ENCODE results near the gene SENP7. TPM values are rescaled to one million over a fixed set of nuclear protein-coding genes. Genes with fewer than 3 reads are reported as not detected.
A peak's percentile ranks its signal among the peaks of the same experiment; 100 is the strongest.

SENP7 gene
- total RNA-seq, 1 experiment from 2014 or later, result 7.9 TPM

DNA sequence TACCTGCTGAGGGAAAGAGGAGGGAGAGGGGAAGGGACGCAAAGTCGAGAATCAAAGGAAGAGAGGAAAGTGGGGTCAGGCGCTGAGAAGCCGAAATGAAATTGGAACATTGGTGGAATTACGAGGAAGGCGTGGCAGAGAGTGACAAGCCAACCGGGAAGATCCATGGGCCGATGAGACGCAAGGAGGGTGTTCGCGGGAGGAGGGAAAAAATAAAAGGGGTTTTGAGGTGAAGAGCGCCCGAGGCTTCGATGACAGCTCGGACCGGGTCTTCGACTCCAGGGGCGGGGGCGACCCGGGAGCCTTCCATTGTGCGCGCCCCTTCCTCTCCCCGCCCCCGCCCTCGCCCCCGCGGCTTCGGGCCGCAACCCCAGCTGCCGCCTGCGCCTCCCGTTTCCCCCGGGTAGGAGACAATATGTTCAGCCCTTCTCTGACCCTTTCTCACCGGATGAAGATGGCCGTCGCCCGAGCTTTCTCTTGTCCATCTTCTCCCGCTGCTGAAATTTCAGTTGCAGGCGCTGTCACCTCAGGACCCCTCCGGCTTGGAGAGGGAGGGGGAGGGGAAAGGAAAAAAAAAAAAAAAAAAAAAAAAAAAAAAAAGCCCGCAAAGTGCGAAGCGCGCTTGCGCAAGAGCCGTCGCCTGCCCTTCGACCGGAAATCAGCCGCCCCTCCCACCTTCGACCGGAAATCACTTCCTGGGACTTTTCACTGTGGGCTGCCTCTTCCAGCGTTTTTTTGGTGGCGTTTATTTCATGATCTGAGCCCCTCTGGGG, at the start of gene SENP7 (continued):
- TF ChIP-seq RAD21 (IDR thresholded peaks at IDR 0.05; ENCODE audit: low read depth), result no peak
- peak; percentile 30 for TF ChIP-seq ELF1 (IDR thresholded peaks at IDR 0.05; ENCODE audit: borderline replicate concordance, low read depth)
- TF ChIP-seq EGR1 (IDR thresholded peaks at IDR 0.05; ENCODE audit: low read depth), result peak; percentile 62
- TF ChIP-seq, protein P1, sequence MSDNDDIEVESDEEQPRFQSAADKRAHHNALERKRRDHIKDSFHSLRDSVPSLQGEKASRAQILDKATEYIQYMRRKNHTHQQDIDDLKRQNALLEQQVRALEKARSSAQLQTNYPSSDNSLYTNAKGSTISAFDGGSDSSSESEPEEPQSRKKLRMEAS (IDR thresholded peaks at IDR 0.05), result peak; percentile 26
- TF ChIP-seq, protein P2, sequence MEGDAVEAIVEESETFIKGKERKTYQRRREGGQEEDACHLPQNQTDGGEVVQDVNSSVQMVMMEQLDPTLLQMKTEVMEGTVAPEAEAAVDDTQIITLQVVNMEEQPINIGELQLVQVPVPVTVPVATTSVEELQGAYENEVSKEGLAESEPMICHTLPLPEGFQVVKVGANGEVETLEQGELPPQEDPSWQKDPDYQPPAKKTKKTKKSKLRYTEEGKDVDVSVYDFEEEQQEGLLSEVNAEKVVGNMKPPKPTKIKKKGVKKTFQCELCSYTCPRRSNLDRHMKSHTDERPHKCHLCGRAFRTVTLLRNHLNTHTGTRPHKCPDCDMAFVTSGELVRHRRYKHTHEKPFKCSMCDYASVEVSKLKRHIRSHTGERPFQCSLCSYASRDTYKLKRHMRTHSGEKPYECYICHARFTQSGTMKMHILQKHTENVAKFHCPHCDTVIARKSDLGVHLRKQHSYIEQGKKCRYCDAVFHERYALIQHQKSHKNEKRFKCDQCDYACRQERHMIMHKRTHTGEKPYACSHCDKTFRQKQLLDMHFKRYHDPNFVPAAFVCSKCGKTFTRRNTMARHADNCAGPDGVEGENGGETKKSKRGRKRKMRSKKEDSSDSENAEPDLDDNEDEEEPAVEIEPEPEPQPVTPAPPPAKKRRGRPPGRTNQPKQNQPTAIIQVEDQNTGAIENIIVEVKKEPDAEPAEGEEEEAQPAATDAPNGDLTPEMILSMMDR (IDR thresholded peaks at IDR 0.05 in 2 of 3, conservative IDR thresholded peaks at IDR 0.05 in 1 of 3; ENCODE audit: borderline replicate concordance in 1 of 3, insufficient read depth in 1 of 3, low read depth in 2 of 3, low read length in 2 of 3), result no peak
- TF ChIP-seq ZFX (IDR thresholded peaks at IDR 0.05), result peak; percentile 34; the same call in 1 of the 2 replicates
- no peak for TF ChIP-seq FOSL1 (IDR thresholded peaks at IDR 0.05; ENCODE audit: low read depth)
- TF ChIP-seq EZH2 (IDR thresholded peaks at IDR 0.05), result no peak

DNA sequence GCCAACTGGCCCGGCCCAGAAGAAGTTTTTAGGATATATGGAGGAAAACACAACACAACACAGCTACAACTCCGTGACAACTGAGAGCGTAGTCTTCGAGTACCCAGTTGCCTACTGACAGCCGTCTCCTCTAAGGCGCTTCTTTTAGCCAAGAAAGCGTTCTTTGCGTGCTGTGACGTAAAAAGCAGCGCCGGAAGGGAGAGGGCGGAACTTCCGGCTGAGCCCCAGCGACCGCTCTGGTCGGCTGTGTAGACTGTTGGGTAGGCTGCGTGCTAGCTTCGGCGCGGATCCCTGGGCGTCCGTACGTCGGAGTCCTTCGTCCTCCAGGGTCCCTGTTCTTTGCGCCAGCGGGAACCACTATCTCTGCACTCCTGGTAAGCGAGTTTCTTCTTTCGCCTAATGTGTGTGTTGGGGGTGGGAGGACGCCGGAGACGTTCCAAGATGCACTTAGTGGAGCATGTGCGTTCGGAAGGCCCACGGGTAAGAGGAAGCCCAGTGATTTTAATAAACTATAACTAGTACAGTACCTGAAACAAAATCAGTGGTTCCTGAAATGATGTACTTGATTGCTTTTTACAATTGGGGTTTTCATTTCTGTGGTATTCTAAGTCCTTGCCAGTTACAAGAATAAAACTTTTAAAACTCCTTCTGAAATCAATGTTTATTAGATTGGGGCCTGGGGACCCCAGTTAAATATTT, 48.8 kb upstream of the SENP7 start, which contains the start of gene TRMT10C:
Gene TRMT10C, plus strand, starts transcription at position 239 of the 699 bp plus-strand sequence. CDS start 2,914 bp downstream, outside the sequence.
- Histone ChIP-seq H3K79me2 (ENCODE audit: insufficient read depth, low read length) (peaks cover 54% of the 10 kb centered on the region), H3K4me2 (ENCODE audit: low read length) (peak within 1 kb of the TSS; percentile 87), H3K27ac (ENCODE audit: low read depth, low read length) (peak within 1 kb of the TSS; percentile 77), H4K20me1 (ENCODE audit: insufficient read depth) (peaks cover 28% of the 10 kb centered on the region; the same call in 1 of the 2 replicates), H2AFZ (ENCODE audit: low read depth, low read length, poor library complexity, severe bottlenecking) (no peak within 1 kb of the TSS), H3K9ac (ENCODE audit: low read length) (peak within 1 kb of the TSS; percentile 82), H3K36me3 (ENCODE audit: control insufficient read depth in 1 of 2, insufficient read depth in 2 of 2, low read length in 2 of 2) (peaks cover 22 to 27% of the 10 kb centered on the region in 2 experiments), H3K27me3 (ENCODE audit: insufficient read depth, low read length) (peaks cover 13% of the 10 kb centered on the region; the same call in 1 of the 2 replicates), H3K4me1 (ENCODE audit: control insufficient read depth in 1 of 2, insufficient read depth in 2 of 2, low read length in 2 of 2) (peaks cover 6 to 17% of the 10 kb centered on the region in 2 experiments; a peak in 3 of 4 replicates), H3K9me2 (ENCODE audit: insufficient read depth) (no peaks in the 10 kb centered on the region), H3K9me3 (ENCODE audit: control insufficient read depth in 1 of 2, insufficient read depth in 1 of 2, low read depth in 1 of 2, low read length in 2 of 2) (no peaks in the 10 kb centered on the region), H3K4me3 (replicated peaks in 1 of 2; ENCODE audit: low read depth in 1 of 2, low read length in 2 of 2) (peak within 1 kb of the TSS; percentile 73)
- peak; percentile 86 for DNase-seq (ENCODE audit: low read depth, low spot score)
- CTCF ChIA-PET, result interaction anchor here (1.6 kb wide), 1 partner anchor 12 kb away, joined by 7 read pairs; the partner anchor contains the start of gene PCNP
- peak; percentile 96 for ATAC-seq
- RAD21 ChIA-PET (ENCODE audit: low non-redundant PET in 1 of 2, low total read pairs in 2 of 2, uncharacterized antibody in 2 of 2, unreplicated experiment in 2 of 2), result no interaction called here
- TSS peak; percentile 66 for BruUV-seq (replicated peaks)
- intact Hi-C loops (cut with micrococcal nuclease), result no loop called here
- POLR2A ChIA-PET, result interaction anchor here (0.7 to 2.0 kb wide), 3 partner anchors 9 to 14 kb away, joined by 3 to 11 read pairs (median 3); partner anchors contain the start of gene PCNP
- no peak for TF ChIP-seq EZH2 (IDR thresholded peaks at IDR 0.05)
- no peak for TF ChIP-seq EZH2phosphoT487 (IDR thresholded peaks at IDR 0.05; ENCODE audit: borderline replicate concordance)
- TF ChIP-seq, protein P2 (IDR thresholded peaks at IDR 0.05 in 2 of 3, conservative IDR thresholded peaks at IDR 0.05 in 1 of 3; ENCODE audit: borderline replicate concordance in 1 of 3, insufficient read depth in 1 of 3, low read depth in 2 of 3, low read length in 2 of 3), result no peak
- TF ChIP-seq ZFX (IDR thresholded peaks at IDR 0.05), result peak; percentile 47; the same call in 1 of the 2 replicates
- TF ChIP-seq SIN3A (IDR thresholded peaks at IDR 0.05; ENCODE audit: low read depth), result peak; percentile 86
- TF ChIP-seq YY1 (IDR thresholded peaks at IDR 0.05; ENCODE audit: extremely low read depth, insufficient replicate concordance, low read depth, low read length), result no peak
- TF ChIP-seq CBX3 (IDR thresholded peaks at IDR 0.05; ENCODE audit: low read depth), result peak; percentile 90
- peak; percentile 92 for TF ChIP-seq POLR2A (IDR thresholded peaks at IDR 0.05; ENCODE audit: borderline replicate concordance, extremely low read depth, insufficient read depth, insufficient read length)
- TF ChIP-seq CEBPB (IDR thresholded peaks at IDR 0.05; ENCODE audit: low read depth), result no peak
- TF ChIP-seq, protein P1 (IDR thresholded peaks at IDR 0.05), result peak; percentile 93
- TF ChIP-seq TCF7L2 (IDR thresholded peaks at IDR 0.05; ENCODE audit: borderline replicate concordance, extremely low read depth, insufficient read depth, insufficient read length), result no peak
- TF ChIP-seq EGR1 (IDR thresholded peaks at IDR 0.05; ENCODE audit: low read depth), result peak; percentile 46
